ENCODE data around the gene TPSB2. TPM values are rescaled to one million over a fixed set of nuclear protein-coding genes. Genes with fewer than 3 reads are reported as not detected.
"Not testable (repeated sequence)": the region's sequence is repeated elsewhere in the genome, so short reads cannot be mapped to it uniquely, and the experiment has no call there.

Gene TPSB2
- total RNA-seq, 1 donor from 2014 or later, result not detected

GRCh38 chr16:1226692-1227091 lies 3.3 kb downstream of the TPSB2 start:
- H3K27ac Mint-ChIP-seq; H3K4me3 Mint-ChIP-seq (ENCODE audit: low read depth); H3K36me3 Mint-ChIP-seq (ENCODE audit: low read depth); H3K4me1 Mint-ChIP-seq (ENCODE audit: low read depth); DNase-seq (ENCODE audit: low spot score); H3K27me3 Mint-ChIP-seq (ENCODE audit: low read depth); H3K9me3 Mint-ChIP-seq; intact Hi-C loops (cut with micrococcal nuclease): not testable (repeated sequence)

GRCh38 chr16:1225728-1226311 lies 4.2 kb downstream of the TPSB2 start:
- intact Hi-C loops (cut with micrococcal nuclease); H3K4me3 Mint-ChIP-seq (ENCODE audit: low read depth); H3K9me3 Mint-ChIP-seq; H3K27ac Mint-ChIP-seq; H3K36me3 Mint-ChIP-seq (ENCODE audit: low read depth); H3K27me3 Mint-ChIP-seq (ENCODE audit: low read depth); DNase-seq (ENCODE audit: low spot score); H3K4me1 Mint-ChIP-seq (ENCODE audit: low read depth): not testable (repeated sequence)

- H3K9me3 Mint-ChIP-seq, result no peaks in the 10 kb centered on the region
- no peaks in the 10 kb centered on the region for H3K36me3 Mint-ChIP-seq (ENCODE audit: low read depth)
- no peaks in the 10 kb centered on the region for H3K4me1 Mint-ChIP-seq (ENCODE audit: low read depth)
- intact Hi-C loops (cut with micrococcal nuclease), result no loop called here
- DNase-seq (ENCODE audit: low spot score), result no peak
- no peak within 1 kb of the TSS for H3K27ac Mint-ChIP-seq
- no peaks in the 10 kb centered on the region for H3K27me3 Mint-ChIP-seq (ENCODE audit: low read depth)
- no peak within 1 kb of the TSS for H3K4me3 Mint-ChIP-seq (ENCODE audit: low read depth)
Measured at GRCh38 chr16:1225051-1225451, 4.9 kb downstream of the TPSB2 start, which contains the start of gene TPSG1. Gene TPSG1 (minus strand): TSS chr16:1225268. CDS start chr16:1225252, 16 bp downstream.

GRCh38 chr16:1224558-1224957 lies 5.4 kb downstream of the TPSB2 start:
- intact Hi-C loops (cut with micrococcal nuclease), result no loop called here
- H3K9me3 Mint-ChIP-seq, result no peaks in the 10 kb centered on the region
- no peaks in the 10 kb centered on the region for H3K27me3 Mint-ChIP-seq (ENCODE audit: low read depth)
- DNase-seq (ENCODE audit: low spot score), result no peak
- no peaks in the 10 kb centered on the region for H3K36me3 Mint-ChIP-seq (ENCODE audit: low read depth)
- no peak overlapping the region for H3K4me3 Mint-ChIP-seq (ENCODE audit: low read depth)
- H3K27ac Mint-ChIP-seq, result no peak overlapping the region
- no peaks in the 10 kb centered on the region for H3K4me1 Mint-ChIP-seq (ENCODE audit: low read depth)

- DNase-seq (ENCODE audit: low spot score), result no peak
- intact Hi-C loops (cut with micrococcal nuclease), result no loop called here
- no peaks in the 10 kb centered on the region for H3K4me1 Mint-ChIP-seq (ENCODE audit: low read depth)
- H3K4me3 Mint-ChIP-seq (ENCODE audit: low read depth), result no peak overlapping the region
- no peaks in the 10 kb centered on the region for H3K36me3 Mint-ChIP-seq (ENCODE audit: low read depth)
- no peak overlapping the region for H3K27ac Mint-ChIP-seq
- H3K27me3 Mint-ChIP-seq (ENCODE audit: low read depth), result no peaks in the 10 kb centered on the region
- H3K9me3 Mint-ChIP-seq, result no peaks in the 10 kb centered on the region
Measured at GRCh38 chr16:1223355-1224214, 6.4 kb downstream of the TPSB2 start.

GRCh38 chr16:1222553-1223354 lies 7.2 kb downstream of the TPSB2 start:
- intact Hi-C loops (cut with micrococcal nuclease), result no loop called here
- H3K27ac Mint-ChIP-seq, result no peak overlapping the region
- H3K27me3 Mint-ChIP-seq (ENCODE audit: low read depth), result no peaks in the 10 kb centered on the region
- H3K36me3 Mint-ChIP-seq (ENCODE audit: low read depth), result no peaks in the 10 kb centered on the region
- no peaks in the 10 kb centered on the region for H3K4me1 Mint-ChIP-seq (ENCODE audit: low read depth)
- H3K9me3 Mint-ChIP-seq, result no peaks in the 10 kb centered on the region
- H3K4me3 Mint-ChIP-seq (ENCODE audit: low read depth), result no peak overlapping the region
- DNase-seq (ENCODE audit: low spot score), result no peak

- intact Hi-C loops (cut with micrococcal nuclease), result no loop called here
- Mint-ChIP-seq H3K9me3 (no peaks in the 10 kb centered on the region), H3K4me1 (ENCODE audit: low read depth) (no peaks in the 10 kb centered on the region), H3K27me3 (ENCODE audit: low read depth) (no peaks in the 10 kb centered on the region), H3K27ac (no peak overlapping the region), H3K4me3 (ENCODE audit: low read depth) (no peak overlapping the region), H3K36me3 (ENCODE audit: low read depth) (no peaks in the 10 kb centered on the region)
- no peak for DNase-seq (ENCODE audit: low spot score)
Measured at GRCh38 chr16:1221628-1222552, 8.1 kb downstream of the TPSB2 start.

GRCh38 chr16:1220841-1221627 lies 8.9 kb downstream of the TPSB2 start:
- H3K27me3 Mint-ChIP-seq (ENCODE audit: low read depth), result no peaks in the 10 kb centered on the region
- H3K9me3 Mint-ChIP-seq, result no peaks in the 10 kb centered on the region
- no peak overlapping the region for H3K27ac Mint-ChIP-seq
- no peak for DNase-seq (ENCODE audit: low spot score)
- intact Hi-C loops (cut with micrococcal nuclease), result no loop called here
- H3K4me1 Mint-ChIP-seq (ENCODE audit: low read depth), result no peaks in the 10 kb centered on the region
- H3K4me3 Mint-ChIP-seq (ENCODE audit: low read depth), result no peak overlapping the region
- no peaks in the 10 kb centered on the region for H3K36me3 Mint-ChIP-seq (ENCODE audit: low read depth)

GRCh38 chr16:1220098-1220728 lies 9.8 kb downstream of the TPSB2 start:
- H3K4me1 Mint-ChIP-seq (ENCODE audit: low read depth), result no peaks in the 10 kb centered on the region
- intact Hi-C loops (cut with micrococcal nuclease), result no loop called here
- DNase-seq (ENCODE audit: low spot score), result no peak
- H3K36me3 Mint-ChIP-seq (ENCODE audit: low read depth), result no peaks in the 10 kb centered on the region
- H3K4me3 Mint-ChIP-seq (ENCODE audit: low read depth), result no peak overlapping the region
- H3K9me3 Mint-ChIP-seq, result no peaks in the 10 kb centered on the region
- no peaks in the 10 kb centered on the region for H3K27me3 Mint-ChIP-seq (ENCODE audit: low read depth)
- no peak overlapping the region for H3K27ac Mint-ChIP-seq

GRCh38 chr16:1218930-1219611 lies 10.9 kb downstream of the TPSB2 start:
- no peak for DNase-seq (ENCODE audit: low spot score)
- no peak overlapping the region for H3K27ac Mint-ChIP-seq
- H3K36me3 Mint-ChIP-seq (ENCODE audit: low read depth), result no peaks in the 10 kb centered on the region
- H3K9me3 Mint-ChIP-seq, result no peaks in the 10 kb centered on the region
- intact Hi-C loops (cut with micrococcal nuclease), result no loop called here
- no peaks in the 10 kb centered on the region for H3K27me3 Mint-ChIP-seq (ENCODE audit: low read depth)
- no peak overlapping the region for H3K4me3 Mint-ChIP-seq (ENCODE audit: low read depth)
- no peaks in the 10 kb centered on the region for H3K4me1 Mint-ChIP-seq (ENCODE audit: low read depth)
